WTC11 (cell line): Measurements from ENCODE around the gene SAMD13. TPM values are rescaled to one million over a fixed set of nuclear protein-coding genes. Genes with fewer than 3 reads are reported as not detected.

ENCODE experiments used
- ATAC-seq: fragments of 200-7000 bp; cut with Tn5 transposase; 2 replicates; pipeline ENCODE4 v1.10.0; 2021; ENCODE audit warnings: mild to moderate bottlenecking, moderate library complexity
- CTCF ChIA-PET: fragments of 300-600 bp; sonication (Branson Sonifier 250); formaldehyde crosslinking; loops from one replicate; lab custom pipeline; 2021; ENCODE audit warnings: antibody characterized with exemption; lab: Charles Lee
- POLR2A ChIA-PET: fragments of 350-600 bp; sonication (Branson Sonifier 250); formaldehyde crosslinking; loops from one replicate; lab custom pipeline; 2021; ENCODE audit warnings: antibody characterized with exemption; lab: Charles Lee
- DNase-seq: peaks from one replicate; pipeline ENCODE4 v3.0.0; 2021; ENCODE audit warnings: low spot score
- H3K27ac Mint-ChIP-seq: 2 replicates; pipeline ENCODE4 v1.8.0; 2021; ENCODE audit warnings: mixed read lengths
- H3K27me3 Mint-ChIP-seq: 2 replicates; pipeline ENCODE4 v1.8.0; 2021; ENCODE audit warnings: low read depth, mild to moderate bottlenecking, moderate library complexity, mixed read lengths
- H3K36me3 Mint-ChIP-seq: 2 replicates; pipeline ENCODE4 v1.8.0; 2021; ENCODE audit warnings: mixed read lengths
- H3K4me1 Mint-ChIP-seq: 2 replicates; pipeline ENCODE4 v1.8.0; 2022; ENCODE audit warnings: mixed read lengths
- H3K4me3 Mint-ChIP-seq: 2 replicates; pipeline ENCODE4 v1.8.0; 2021; ENCODE audit warnings: mild to moderate bottlenecking, moderate library complexity, mixed read lengths
- H3K9me3 Mint-ChIP-seq: 2 replicates; pipeline ENCODE4 v1.8.0; 2021; ENCODE audit warnings: mixed read lengths
- CREM ChIP-seq: sonication (generic); formaldehyde crosslinking; IDR thresholded peaks from 2 replicates; pipeline ENCODE4 v1.8.1; 2022; ENCODE audit warnings: mild to moderate bottlenecking, missing genetic modification reagents, moderate library complexity
- ESRRA ChIP-seq: sonication (generic); formaldehyde crosslinking; IDR thresholded peaks from 2 replicates; pipeline ENCODE4 v1.8.1; 2022; ENCODE audit warnings: mild to moderate bottlenecking, missing genetic modification reagents, borderline replicate concordance
- ETV6 ChIP-seq: sonication (generic); formaldehyde crosslinking; IDR thresholded peaks from 2 replicates; pipeline ENCODE4 v1.8.1; 2022; ENCODE audit warnings: mild to moderate bottlenecking, missing genetic modification reagents
- FOXJ3 ChIP-seq: sonication (generic); formaldehyde crosslinking; IDR thresholded peaks from 2 replicates; pipeline ENCODE4 v1.9.0; 2021; ENCODE audit warnings: missing genetic modification reagents, mild to moderate bottlenecking, borderline replicate concordance
- GRHL2 ChIP-seq: fragments of 250-450 bp; sonication (Bioruptor Pico); IDR thresholded peaks from 2 replicates; pipeline ENCODE4 v1.8.0; 2022; ENCODE audit warnings: mild to moderate bottlenecking, moderate library complexity; ENCODE audit not compliant: insufficient replicate concordance, severe bottlenecking
- HMGXB4 ChIP-seq: sonication (generic); formaldehyde crosslinking; IDR thresholded peaks from 2 replicates; pipeline ENCODE4 v1.8.1; 2023; ENCODE audit warnings: mild to moderate bottlenecking, moderate library complexity, missing genetic modification reagents
- IRF2 ChIP-seq: sonication (generic); formaldehyde crosslinking; IDR thresholded peaks from 2 replicates; pipeline ENCODE4 v1.8.0; 2022; ENCODE audit warnings: low read depth, missing genetic modification reagents, borderline replicate concordance
- JAZF1 ChIP-seq: fragments of 250-450 bp; sonication (Bioruptor Pico); IDR thresholded peaks from 2 replicates; pipeline ENCODE4 v1.9.0; 2021; ENCODE audit warnings: moderate library complexity, mild to moderate bottlenecking, inconsistent platforms
- NR3C1 ChIP-seq: sonication (generic); formaldehyde crosslinking; conservative IDR thresholded peaks from 2 replicates; pipeline ENCODE4 v1.8.1; 2023; ENCODE audit warnings: low read depth, mild to moderate bottlenecking, missing genetic modification reagents
- PREB ChIP-seq: sonication (generic); formaldehyde crosslinking; IDR thresholded peaks from 2 replicates; pipeline ENCODE4 v1.8.1; 2022; ENCODE audit warnings: mild to moderate bottlenecking, missing genetic modification reagents, moderate library complexity, borderline replicate concordance
- SP1 ChIP-seq: sonication (generic); formaldehyde crosslinking; conservative IDR thresholded peaks from 2 replicates; pipeline ENCODE4 v1.8.1; 2022; ENCODE audit warnings: missing genetic modification reagents
- ZBTB21 ChIP-seq: sonication (generic); formaldehyde crosslinking; IDR thresholded peaks from 2 replicates; pipeline ENCODE4 v1.8.1; 2023; ENCODE audit warnings: mild to moderate bottlenecking, missing genetic modification reagents, borderline replicate concordance
- ZMAT4 ChIP-seq: fragments of 250-450 bp; sonication (Bioruptor Pico); IDR thresholded peaks from 2 replicates; pipeline ENCODE4 v1.9.0; 2021; ENCODE audit warnings: mild to moderate bottlenecking
- ZNF219 ChIP-seq: sonication (generic); formaldehyde crosslinking; IDR thresholded peaks from 2 replicates; pipeline ENCODE4 v1.8.0; 2023; ENCODE audit warnings: missing genetic modification reagents, mild to moderate bottlenecking, borderline replicate concordance
- ZNF416 ChIP-seq: fragments of 250-450 bp; sonication (Bioruptor Pico); IDR thresholded peaks from 2 replicates; pipeline ENCODE4 v1.9.0; 2021; ENCODE audit warnings: mild to moderate bottlenecking, inconsistent platforms
- ZNF423 ChIP-seq: fragments of 250-450 bp; sonication (Bioruptor Pico); IDR thresholded peaks from 2 replicates; pipeline ENCODE4 v2.1.2; 2022; ENCODE audit warnings: mild to moderate bottlenecking, moderate library complexity
- ZNF425 ChIP-seq: fragments of 250-450 bp; sonication (Bioruptor Pico); conservative IDR thresholded peaks from 2 replicates; pipeline ENCODE4 v1.9.0; 2021; ENCODE audit warnings: mild to moderate bottlenecking
- ZNF532 ChIP-seq: fragments of 250-450 bp; sonication (Bioruptor Pico); IDR thresholded peaks from 2 replicates; pipeline ENCODE4 v1.9.0; 2021; ENCODE audit warnings: mild to moderate bottlenecking, borderline replicate concordance
- total RNA-seq: library from RNA; stranded (reverse); gene quantifications from 3 replicates; pipeline ENCODE4 v1.2.3, GENCODE V29; 2021

SAMD13 gene
- total RNA-seq, 1 experiment from 2014 or later = 1.8 TPM

GRCh38 chr1:84289169-84289785 lies 12.2 kb upstream of the SAMD13 start:
- Mint-ChIP-seq H3K27ac (no peak overlapping the region), H3K36me3 (peaks cover 33% of the 10 kb centered on the region)
- POLR2A ChIA-PET = no interaction called here
- DNase-seq = no peak
- TF ChIP-seq IRF2 (CRISPR knock-in tag) = no peak
- no peak for TF ChIP-seq ZNF423 (CRISPR knock-in tag)
- no peak for TF ChIP-seq ESRRA (CRISPR knock-in tag)
- no peak for TF ChIP-seq JAZF1 (CRISPR knock-in tag)
- TF ChIP-seq ZMAT4 (CRISPR knock-in tag) = no peak
- no peak for TF ChIP-seq ZNF425 (CRISPR knock-in tag)
- no peak for TF ChIP-seq GRHL2
- TF ChIP-seq ZNF416 = no peak
- TF ChIP-seq SP1 (CRISPR knock-in tag) = no peak
- no peak for TF ChIP-seq FOXJ3
- no peak for TF ChIP-seq ZNF532
- TF ChIP-seq, all 79 proteins: peak for 0
- CTCF ChIA-PET = no interaction called here
- Mint-ChIP-seq H3K4me3 (no peak overlapping the region), H3K9me3 (peaks cover 60% of the 10 kb centered on the region), H3K27me3 (peaks cover 17% of the 10 kb centered on the region), H3K4me1 (peaks cover 4% of the 10 kb centered on the region)
- ATAC-seq = peak; percentile 46

- CTCF ChIA-PET = no interaction called here
- H3K9me3 Mint-ChIP-seq = peaks cover 53% of the 10 kb centered on the region
- no peak for TF ChIP-seq ZNF219 (CRISPR knock-in tag)
- DNase-seq (no peak), ATAC-seq (no peak)
- peaks cover 4% of the 10 kb centered on the region for H3K4me1 Mint-ChIP-seq
- H3K36me3 Mint-ChIP-seq = peaks cover 25% of the 10 kb centered on the region
- H3K27ac Mint-ChIP-seq = no peak overlapping the region
- H3K4me3 Mint-ChIP-seq = no peak overlapping the region
- peaks cover 14% of the 10 kb centered on the region for H3K27me3 Mint-ChIP-seq
- POLR2A ChIA-PET = no interaction called here
Observed at GRCh38 chr1:84291882-84292655, 9.4 kb upstream of the SAMD13 start.

GRCh38 chr1:84293766-84294165 lies 7.7 kb upstream of the SAMD13 start:
- H3K36me3 Mint-ChIP-seq = peaks cover 11% of the 10 kb centered on the region
- peaks cover 40% of the 10 kb centered on the region for H3K9me3 Mint-ChIP-seq
- DNase-seq (no peak), ATAC-seq (no peak)
- ChIA-PET POLR2A (no interaction called here), CTCF (no interaction called here)
- no peak overlapping the region for H3K27ac Mint-ChIP-seq
- no peak overlapping the region for H3K4me3 Mint-ChIP-seq
- peaks cover 8% of the 10 kb centered on the region for H3K4me1 Mint-ChIP-seq
- H3K27me3 Mint-ChIP-seq = peaks cover 8% of the 10 kb centered on the region
- TF ChIP-seq NR3C1 (CRISPR knock-in tag) = no peak
- no peak for TF ChIP-seq ETV6 (CRISPR knock-in tag)
- no peak for TF ChIP-seq ZNF425 (CRISPR knock-in tag)
- no peak for TF ChIP-seq CREM (CRISPR knock-in tag)
- TF ChIP-seq PREB = no peak
- TF ChIP-seq HMGXB4 (CRISPR knock-in tag) = no peak
- TF ChIP-seq ZMAT4 (CRISPR knock-in tag) = no peak
- no peak for TF ChIP-seq ZBTB21 (CRISPR knock-in tag)
